NCI-H2081 treated with DMSO at 0.1 percent for 48 hours (cell line): ENCODE data around the gene CLN6.

ENCODE experiments used
- DNase-seq: peaks from one replicate; lab custom pipeline; 2025; lab: John Stamatoyannopoulos, UW

The CLN6 gene

DNA sequence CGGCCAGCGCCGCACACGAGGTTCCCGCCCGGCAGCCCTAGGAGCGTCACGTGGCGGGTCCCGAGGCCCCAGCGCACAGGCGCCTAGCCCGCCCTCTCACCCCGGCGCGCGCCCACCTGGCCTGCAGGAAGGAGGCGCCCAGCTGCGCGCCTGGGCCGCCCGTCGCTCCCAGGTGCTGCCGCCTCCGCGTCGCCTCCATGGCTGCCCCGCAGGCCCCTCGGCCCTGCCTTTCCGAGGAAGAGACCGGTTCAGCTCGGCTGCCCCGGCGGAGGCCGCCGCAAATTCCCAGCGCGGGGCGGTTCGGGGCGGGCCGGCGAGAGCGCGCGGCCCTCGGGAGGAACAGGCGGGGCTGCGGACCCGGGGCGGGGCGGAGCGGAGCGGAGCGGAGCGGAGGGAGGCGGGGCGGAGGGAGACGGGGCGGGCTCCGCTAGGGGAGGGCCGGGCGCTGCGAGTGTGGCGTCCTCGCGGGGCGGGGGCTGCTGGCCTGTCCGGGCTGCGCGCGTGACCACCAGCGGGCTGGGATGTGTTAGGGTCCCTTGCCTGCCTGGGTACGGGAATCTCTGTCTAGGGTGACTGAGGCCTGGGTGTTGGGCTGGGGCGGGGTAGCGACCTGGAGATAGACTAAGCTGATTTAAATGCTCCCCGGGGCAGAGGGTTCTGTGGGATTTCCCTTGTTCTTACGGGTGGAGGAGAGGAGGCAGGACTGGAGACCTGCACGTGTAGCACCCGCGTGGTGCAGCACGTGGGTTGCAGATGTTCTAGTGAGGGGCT is at the start of gene CLN6:
Gene CLN6 (minus strand): TSS at position 343 of the 771 bp plus-strand sequence. CDS start 144 bp downstream, at position 199.
- no peak for DNase-seq

- no peak for DNase-seq
Measured at GRCh38 chr15:68278595-68279405, 49.3 kb upstream of the CLN6 start.

DNA sequence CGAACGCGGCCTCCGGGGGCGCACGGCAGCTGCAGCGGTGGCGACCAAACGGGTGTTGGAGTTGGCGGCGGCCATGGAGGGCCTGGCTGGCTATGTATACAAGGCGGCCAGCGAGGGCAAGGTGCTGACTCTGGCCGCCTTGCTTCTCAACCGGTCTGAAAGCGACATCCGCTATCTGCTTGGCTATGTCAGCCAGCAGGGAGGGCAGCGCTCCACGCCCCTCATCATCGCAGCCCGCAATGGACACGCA is 48.7 kb upstream of the CLN6 start:
- no peak for DNase-seq

GRCh38 chr15:68277603-68278344 is 48.2 kb upstream of the CLN6 start, which contains the start of gene FEM1B:
TSS of gene FEM1B (plus strand) at chr15:68277745. CDS start at chr15:68278418, 673 bp downstream.
- DNase-seq = peak; percentile 66

GRCh38 chr15:68277131-68277602 is 47.6 kb upstream of the CLN6 start:
- no peak for DNase-seq

DNA sequence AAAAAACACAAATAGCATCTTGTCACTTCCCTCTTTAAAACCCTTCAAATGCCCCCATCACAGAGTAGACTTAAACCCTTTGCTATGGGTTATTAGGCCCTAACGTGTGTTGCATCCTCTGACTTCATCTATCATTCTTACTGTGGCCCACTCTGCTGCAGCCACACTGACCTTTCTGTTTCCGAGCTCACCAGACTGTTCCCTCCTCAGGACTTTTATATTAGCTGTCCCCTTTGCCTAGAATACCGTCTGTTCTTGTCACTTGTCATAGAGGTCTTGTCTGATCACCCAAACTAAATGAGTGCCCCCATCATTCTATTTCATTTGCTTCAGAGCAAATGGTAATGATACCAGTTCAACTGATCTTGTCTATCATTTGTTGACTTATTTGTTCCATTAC is 47.1 kb upstream of the CLN6 start:
- no peak for DNase-seq

DNA sequence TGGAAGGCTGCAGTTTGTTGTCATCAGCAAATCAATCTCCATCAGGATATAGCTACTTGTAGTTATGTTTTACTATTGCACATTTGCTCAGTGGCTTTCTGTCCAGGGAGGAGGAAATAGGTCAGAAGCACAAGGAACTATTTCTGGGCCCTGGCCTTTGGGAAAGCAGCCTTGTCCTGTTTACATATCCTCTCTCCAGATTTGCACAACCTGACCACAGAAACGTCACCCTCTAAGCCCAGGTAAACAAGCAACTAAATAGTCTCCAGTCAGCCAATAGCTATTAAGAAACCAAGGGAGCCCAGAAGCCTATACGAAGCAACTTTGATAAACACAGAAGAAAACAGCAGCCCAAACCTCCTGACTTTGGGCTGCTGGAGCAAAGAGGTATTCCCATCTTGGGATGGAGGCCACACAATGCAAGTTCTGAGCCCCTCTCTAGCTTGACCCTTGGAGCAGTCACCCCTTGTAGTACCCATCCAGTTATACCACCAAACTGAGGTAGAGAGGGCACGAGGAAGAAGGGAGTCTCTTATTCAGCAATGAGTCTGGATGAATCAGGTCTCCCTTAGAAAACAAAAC is 45.7 kb upstream of the CLN6 start:
- DNase-seq = no peak

DNA sequence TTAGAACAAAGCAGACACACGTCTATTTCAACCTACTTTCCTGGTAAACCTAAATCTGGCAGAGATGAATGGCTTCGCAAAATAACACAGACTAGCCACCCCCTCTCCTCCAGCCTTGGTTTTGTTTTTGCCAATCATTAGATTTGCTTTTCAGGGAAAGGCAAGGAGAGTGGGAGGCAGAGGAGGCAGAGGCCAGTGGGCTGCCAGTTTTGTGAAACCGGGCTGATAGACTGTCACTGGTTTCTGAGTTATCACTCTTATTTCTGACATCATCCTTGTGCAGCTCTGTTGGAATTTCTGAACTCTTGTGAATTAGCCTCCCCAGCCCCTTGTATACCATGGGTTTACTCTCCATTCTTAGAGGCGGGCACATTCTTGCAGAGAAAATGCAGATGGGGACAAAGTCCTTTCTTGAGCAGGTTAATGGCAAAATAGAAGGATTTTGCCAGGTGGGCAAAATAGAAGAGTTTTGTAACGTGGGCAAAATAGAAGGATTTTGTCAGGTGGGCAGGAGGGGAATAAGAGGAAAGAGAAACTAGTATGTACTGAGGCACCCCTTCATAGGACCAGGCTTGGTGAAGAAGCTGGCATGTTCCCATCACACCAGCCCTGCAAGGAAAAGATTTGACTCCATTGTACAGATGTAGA is 44.8 kb upstream of the CLN6 start:
- DNase-seq = no peak

DNA sequence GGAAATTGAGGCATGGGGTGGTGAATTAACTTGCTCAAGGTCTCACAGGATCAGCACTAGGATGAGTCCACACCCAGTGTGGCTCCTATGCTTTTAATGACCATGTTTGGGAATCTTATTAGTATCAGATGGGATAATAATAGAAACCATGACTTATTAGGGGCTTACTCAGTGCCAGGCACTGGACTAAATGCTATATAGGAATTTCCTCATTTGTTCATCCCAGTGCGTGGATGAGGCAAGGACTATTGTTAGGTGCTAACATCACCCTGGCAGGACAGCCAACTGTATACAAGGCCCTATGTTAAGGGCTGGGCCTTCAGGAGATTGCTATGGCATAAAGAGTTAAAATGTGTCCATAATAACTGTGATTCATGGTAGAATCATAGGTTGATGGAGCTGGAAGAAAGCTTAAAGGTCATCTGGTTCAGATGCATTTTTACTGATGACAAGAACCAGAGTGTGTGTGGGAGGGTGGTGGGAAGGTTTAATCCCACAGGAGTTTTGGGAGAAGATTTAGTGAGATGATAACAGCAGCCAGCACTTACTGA is 43.3 kb upstream of the CLN6 start:
- no peak for DNase-seq

DNA sequence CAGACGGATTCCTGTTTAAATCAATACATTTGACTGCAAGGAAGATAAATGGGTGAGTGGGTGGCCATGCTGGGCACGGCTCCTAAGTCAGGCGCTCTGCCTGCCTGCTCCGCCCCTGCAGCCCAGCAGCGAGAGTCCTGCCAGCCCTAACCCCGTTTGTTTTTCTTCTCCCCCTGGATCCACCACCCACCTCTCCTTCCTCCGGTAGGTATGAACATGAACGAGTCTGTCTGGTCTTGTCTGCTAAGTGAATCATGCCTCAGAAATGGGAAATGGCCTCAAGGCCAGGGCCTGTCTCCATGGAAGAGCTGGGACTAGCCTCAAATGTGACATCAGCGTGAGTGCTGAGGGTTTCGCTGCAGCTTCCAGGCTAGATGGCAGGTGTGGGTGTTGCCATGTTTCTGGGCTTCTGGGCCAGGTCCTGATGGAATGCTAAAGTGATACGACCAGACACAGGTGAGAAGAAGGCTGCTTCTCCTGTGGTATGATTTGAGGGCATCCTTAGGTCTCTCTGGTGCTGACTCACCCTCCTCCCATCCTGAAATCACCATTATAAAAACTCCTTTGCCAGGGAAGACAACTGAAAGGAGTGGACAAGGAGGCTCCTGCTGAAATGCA is 42.4 kb upstream of the CLN6 start:
- no peak for DNase-seq

- no peak for DNase-seq
Measured at GRCh38 chr15:68268405-68268804, 38.9 kb upstream of the CLN6 start.

GRCh38 chr15:68265674-68266073 is 36.1 kb upstream of the CLN6 start:
- DNase-seq = no peak

- no peak for DNase-seq
Measured at GRCh38 chr15:68265081-68265480, 35.6 kb upstream of the CLN6 start.

DNA sequence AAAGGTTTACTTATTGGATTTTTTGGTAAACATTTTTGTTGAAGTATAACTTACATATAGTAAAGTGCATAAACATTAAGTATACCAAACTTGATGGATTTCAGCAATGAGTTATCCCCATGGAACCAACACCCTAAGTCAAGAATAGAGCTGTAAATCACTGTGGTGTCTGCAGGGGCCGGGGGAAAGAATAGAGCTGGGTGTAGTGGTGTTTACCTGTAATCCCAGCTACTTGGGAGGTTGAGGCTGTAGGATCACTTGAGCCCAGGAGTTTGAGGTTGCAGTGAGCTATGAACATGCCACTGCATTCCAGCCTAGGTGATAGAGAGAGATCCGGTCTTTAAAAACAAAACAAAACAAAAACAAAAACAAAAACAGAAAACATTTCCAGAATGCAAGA is 34.8 kb upstream of the CLN6 start:
- DNase-seq = no peak

DNA sequence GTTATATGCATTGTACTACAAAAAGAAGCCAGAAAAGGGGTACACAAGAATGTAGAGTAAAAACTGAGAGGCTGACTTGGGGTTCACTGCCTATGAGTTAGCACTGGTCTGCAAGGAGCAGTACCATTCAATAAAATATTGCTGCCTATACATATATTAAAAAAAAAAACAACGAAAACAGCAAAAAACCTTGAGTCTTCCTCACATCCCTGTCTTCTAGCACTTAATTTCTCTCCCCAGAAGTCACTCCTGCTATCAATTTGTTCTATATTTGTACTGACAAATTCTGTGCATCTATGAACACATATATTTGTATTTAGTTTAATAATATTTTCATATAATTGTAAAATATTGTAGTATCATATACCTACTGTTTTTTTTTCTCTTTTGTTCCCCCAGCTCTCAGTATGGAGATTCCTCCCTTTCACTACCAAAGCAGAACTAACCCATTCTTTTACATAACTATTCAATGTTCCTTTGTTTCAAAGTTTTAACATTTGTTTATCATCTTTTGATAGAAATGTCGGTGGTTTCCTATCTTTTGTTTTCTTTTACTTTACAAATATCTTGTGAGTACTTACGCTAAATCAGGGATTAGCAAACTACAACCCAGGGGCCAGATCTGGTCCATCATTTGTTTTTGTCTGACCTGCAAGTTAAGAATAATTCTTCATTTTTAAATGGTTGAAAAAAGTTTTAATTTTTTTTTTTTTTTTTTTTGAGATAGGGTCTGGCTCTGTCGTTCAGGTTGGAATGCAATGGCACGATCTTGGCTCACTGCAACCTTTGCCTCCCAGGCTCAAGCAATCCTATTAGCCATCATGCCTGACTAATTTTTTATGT is 33.2 kb upstream of the CLN6 start:
- no peak for DNase-seq

GRCh38 chr15:68261980-68262379 is 32.5 kb upstream of the CLN6 start:
- no peak for DNase-seq

GRCh38 chr15:68261241-68261640 is 31.7 kb upstream of the CLN6 start:
- no peak for DNase-seq

- DNase-seq = no peak
Measured at GRCh38 chr15:68259883-68260282, 30.4 kb upstream of the CLN6 start.

- no peak for DNase-seq
Measured at GRCh38 chr15:68258692-68259091, 29.2 kb upstream of the CLN6 start.
